ENCODE data around the gene SDR42E2. TPM values are rescaled to one million over a fixed set of nuclear protein-coding genes. Genes with fewer than 3 reads are reported as not detected.
"Not testable (repeated sequence)": the region's sequence is repeated elsewhere in the genome, so short reads cannot be mapped to it uniquely, and the experiment has no call there.

Gene SDR42E2
- total RNA-seq, 4 donors from 2014 or later, result not detected

DNA sequence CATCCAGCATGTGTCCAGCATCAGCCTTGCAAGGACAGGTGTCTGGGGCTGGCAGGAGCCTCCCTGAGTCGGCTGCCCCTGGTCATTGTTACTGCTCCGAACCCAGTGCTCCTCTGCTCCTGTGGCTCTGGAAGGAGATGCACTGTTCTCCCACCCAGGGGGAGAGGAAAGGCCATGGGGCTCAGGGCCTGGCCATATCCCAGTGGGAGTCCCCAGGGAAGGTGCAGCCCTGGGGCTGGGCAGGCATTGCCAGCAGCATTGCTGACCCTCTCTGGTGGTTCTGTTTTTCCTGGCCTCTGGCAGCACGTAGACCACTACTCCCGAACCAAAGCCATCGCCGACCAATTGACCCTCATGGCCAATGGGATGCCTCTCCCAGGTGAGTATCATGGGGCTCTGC lies 9.6 kb downstream of the SDR42E2 start:
- WGBS, 2 donors (ENCODE audit: low coverage in 1 of 2), result no CpG with 5 or more reads among the region's 6 CpGs
- no peaks in the 10 kb centered on the region for H3K9me3 ChIP-seq
- no peak for ATAC-seq
- no peak overlapping the region for H3K27ac ChIP-seq
- no peaks in the 10 kb centered on the region for H3K36me3 ChIP-seq
- TF ChIP-seq EP300 (IDR thresholded peaks at IDR 0.05), result no peak
- TF ChIP-seq POLR2AphosphoS5 (IDR thresholded peaks at IDR 0.05), result no peak
- no peak for TF ChIP-seq CTCF (IDR thresholded peaks at IDR 0.05)
- no peak for TF ChIP-seq POLR2A (IDR thresholded peaks at IDR 0.05)
- no peaks in the 10 kb centered on the region for H3K27me3 ChIP-seq
- no peaks in the 10 kb centered on the region for H3K4me1 ChIP-seq
- no peak overlapping the region for H3K4me3 ChIP-seq

GRCh38 chr16:22172642-22173041 lies 10.3 kb downstream of the SDR42E2 start:
- not testable (repeated sequence) for H3K36me3 ChIP-seq, ATAC-seq, H3K27me3 ChIP-seq, H3K27ac ChIP-seq, H3K4me3 ChIP-seq, H3K9me3 ChIP-seq, H3K4me1 ChIP-seq
- 80 to 86% methylated on average over 1 of the region's 1 CpG for WGBS, 2 donors (ENCODE audit: low coverage in 1 of 2)

DNA sequence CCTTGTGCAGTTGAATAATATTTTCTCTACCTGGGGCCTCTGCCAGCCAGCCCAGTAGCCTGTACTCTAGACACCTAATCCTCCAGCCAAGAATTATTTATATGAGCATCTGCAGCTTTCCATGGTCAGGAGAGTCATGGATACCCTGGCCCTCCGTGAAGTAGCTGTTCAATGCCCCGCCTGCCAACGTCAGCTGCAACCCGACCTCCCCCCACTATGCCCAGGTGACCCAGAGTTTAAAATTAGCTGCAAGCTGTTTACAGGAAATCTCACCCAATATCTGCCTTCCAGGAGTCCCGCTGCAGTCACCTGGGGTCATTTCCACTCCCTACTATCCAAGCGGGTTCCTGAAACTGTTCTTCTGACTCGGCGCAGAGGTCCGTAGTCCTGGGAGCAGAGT lies 12.3 kb downstream of the SDR42E2 start:
- Histone ChIP-seq H3K27me3 (no peaks in the 10 kb centered on the region), H3K9me3 (no peaks in the 10 kb centered on the region), H3K36me3 (no peaks in the 10 kb centered on the region), H3K27ac (no peak overlapping the region), H3K4me3 (no peak overlapping the region), H3K4me1 (no peaks in the 10 kb centered on the region)
- TF ChIP-seq EP300 (IDR thresholded peaks at IDR 0.05) (no peak), POLR2AphosphoS5 (IDR thresholded peaks at IDR 0.05) (no peak), POLR2A (IDR thresholded peaks at IDR 0.05) (no peak), CTCF (IDR thresholded peaks at IDR 0.05) (no peak)
- 58% methylated on average over 6 of the region's 9 CpGs; no CpG with 5 or more reads in 1 of the 2 donors for WGBS, 2 donors (ENCODE audit: low coverage in 1 of 2)
- no peak for ATAC-seq

DNA sequence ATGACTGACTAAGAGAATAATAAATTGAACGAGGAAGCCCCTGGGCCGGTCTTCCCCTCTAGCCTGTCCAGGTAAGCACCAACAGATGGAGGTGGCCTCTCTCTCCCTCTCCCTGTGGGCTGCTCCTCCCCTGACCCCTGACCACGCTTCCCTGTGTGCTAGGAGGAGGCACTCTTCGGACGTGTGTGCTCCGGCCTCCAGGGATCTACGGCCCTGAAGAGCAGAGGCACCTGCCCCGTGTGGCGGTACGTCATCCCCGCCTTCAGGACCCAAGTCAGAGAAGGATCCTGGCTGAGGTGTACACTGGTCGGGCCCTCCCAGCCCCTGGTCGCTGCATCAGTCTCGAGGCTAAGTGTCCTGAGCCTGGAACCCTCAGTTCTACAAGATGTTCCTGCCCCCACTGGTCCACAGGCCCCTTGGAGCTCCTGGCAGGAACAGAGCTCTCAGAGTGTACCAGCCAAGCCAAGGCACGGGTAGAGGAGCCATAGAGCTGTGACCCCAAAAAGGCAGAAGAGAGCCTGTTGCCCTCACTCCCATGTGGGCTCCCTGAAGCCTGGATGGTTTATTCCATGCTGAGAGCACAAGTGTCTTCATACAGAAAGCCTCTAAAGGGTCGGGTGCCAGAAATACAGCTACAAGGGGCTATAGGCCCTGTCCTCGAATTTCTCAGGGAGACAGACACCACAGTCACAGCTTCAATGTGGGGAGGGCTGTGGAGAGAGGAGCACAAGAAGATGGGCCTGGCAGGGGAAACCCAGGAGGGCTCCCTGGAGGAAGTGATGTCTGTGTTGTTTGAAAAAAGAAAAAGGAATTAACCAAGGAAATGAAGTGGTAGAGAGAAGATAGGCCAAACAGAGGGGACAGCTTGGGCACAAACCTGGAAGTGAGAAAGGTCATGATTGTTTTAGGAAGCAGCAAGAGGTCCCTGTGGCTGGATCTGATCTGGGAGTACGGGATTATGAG lies 15.9 kb downstream of the SDR42E2 start:
- WGBS, 2 donors (ENCODE audit: low coverage in 1 of 2), result 82 to 93% methylated on average over 2 to 4 of the region's 18 CpGs
- H3K36me3 ChIP-seq, result no peaks in the 10 kb centered on the region
- no peaks in the 10 kb centered on the region for H3K4me1 ChIP-seq
- ATAC-seq, result no peak
- H3K4me3 ChIP-seq, result no peak overlapping the region
- no peaks in the 10 kb centered on the region for H3K27me3 ChIP-seq
- H3K9me3 ChIP-seq, result no peaks in the 10 kb centered on the region
- H3K27ac ChIP-seq, result no peak overlapping the region
- TF ChIP-seq POLR2AphosphoS5 (IDR thresholded peaks at IDR 0.05), result no peak
- TF ChIP-seq CTCF (IDR thresholded peaks at IDR 0.05), result no peak
- TF ChIP-seq POLR2A (IDR thresholded peaks at IDR 0.05), result no peak
- TF ChIP-seq EP300 (IDR thresholded peaks at IDR 0.05), result no peak

GRCh38 chr16:22181426-22181825 lies 19.1 kb downstream of the SDR42E2 start:
- H3K4me3 ChIP-seq, result no peak overlapping the region
- no peaks in the 10 kb centered on the region for H3K27me3 ChIP-seq
- H3K4me1 ChIP-seq, result no peaks in the 10 kb centered on the region
- H3K9me3 ChIP-seq, result no peaks in the 10 kb centered on the region
- 79 to 80% methylated on average over 1 to 11 of the region's 11 CpGs for WGBS, 2 donors (ENCODE audit: low coverage in 1 of 2)
- no peak for ATAC-seq
- H3K36me3 ChIP-seq, result no peaks in the 10 kb centered on the region
- no peak overlapping the region for H3K27ac ChIP-seq
- TF ChIP-seq POLR2A (IDR thresholded peaks at IDR 0.05) (no peak), EP300 (IDR thresholded peaks at IDR 0.05) (no peak), CTCF (IDR thresholded peaks at IDR 0.05) (no peak), POLR2AphosphoS5 (IDR thresholded peaks at IDR 0.05) (no peak)
